H1 (cell line): ENCODE results near the gene GRIK4. TPM values are rescaled to one million over a fixed set of nuclear protein-coding genes. Genes with fewer than 3 reads are reported as not detected.

ENCODE experiments used
- CTCF ChIA-PET: fragments of 300-600 bp; sonication (Branson Sonifier 250); formaldehyde crosslinking; loops from one replicate; lab custom pipeline; 2021; ENCODE audit not compliant: partially characterized antibody; lab: Charles Lee
- POLR2A ChIA-PET: fragments of 300-600 bp; sonication (Branson Sonifier 250); formaldehyde crosslinking; loops from one replicate; lab custom pipeline; 2021; ENCODE audit warnings: inconsistent platforms; ENCODE audit not compliant: partially characterized antibody; lab: Charles Lee
- DNase-seq, 2 experiments: peaks; one replicate each; pipeline versions ENCODE4 v3.0.0 to v3.0.0-alpha.2; 2010 to 2022; ENCODE audit warnings: low spot score in 2 of 2, low read depth in 1 of 2, mixed read lengths in 1 of 2
- FAIRE-seq: peaks from 2 replicates; lab custom pipeline; 2011; peaks lifted over from hg19 to GRCh38; lab: Jason Lieb, UNC
- H2AFZ ChIP-seq: 2 replicates; pipeline ENCODE4 v1.8.1; 2012; ENCODE audit warnings: low read length, inconsistent platforms
- H2AK5ac ChIP-seq: 2 replicates; pipeline ENCODE4 v1.6.1; 2013; ENCODE audit warnings: low read depth, low read length
- H2BK120ac ChIP-seq: replicated peaks from 2 replicates; pipeline ENCODE3; 2013; ENCODE audit warnings: low read depth, low read length, inconsistent platforms
- H2BK12ac ChIP-seq: 2 replicates; pipeline ENCODE4 v1.6.1; 2013; ENCODE audit warnings: low read depth, low read length
- H2BK15ac ChIP-seq: 2 replicates; pipeline ENCODE4 v1.6.1; 2013; ENCODE audit warnings: low read length
- H2BK20ac ChIP-seq: 2 replicates; pipeline ENCODE4 v1.6.1; 2013; ENCODE audit warnings: low read length
- H2BK5ac ChIP-seq: 2 replicates; pipeline ENCODE4 v1.6.1; 2013; ENCODE audit warnings: low read depth, low read length
- H3K14ac ChIP-seq: 2 replicates; pipeline ENCODE4 v1.6.1; 2013; ENCODE audit warnings: inconsistent platforms; ENCODE audit not compliant: insufficient read length
- H3K18ac ChIP-seq: 2 replicates; pipeline ENCODE4 v1.6.1; 2013; ENCODE audit warnings: low read length; ENCODE audit errors: extremely low read depth
- H3K23ac ChIP-seq: 2 replicates; pipeline ENCODE4 v1.6.1; 2013; ENCODE audit warnings: inconsistent platforms; ENCODE audit not compliant: insufficient read length
- H3K23me2 ChIP-seq: 2 replicates; pipeline ENCODE4 v1.6.1; 2013; ENCODE audit warnings: low read depth, low read length
- H3K27ac ChIP-seq: 2 replicates; pipeline ENCODE4 v1.6.1; 2011; ENCODE audit warnings: low read depth, low read length, inconsistent platforms
- H3K27me3 ChIP-seq, 4 experiments: replicated peaks in 1 of 4; 1 replicate in 1 of 4; 2 replicates in 3 of 4; pipeline versions ENCODE4 v1.6.1 to v1.8.1; 2011 to 2013; ENCODE audit warnings: low read length in 3 of 4, mild to moderate bottlenecking in 3 of 4, inconsistent platforms in 2 of 4, mixed read lengths in 2 of 4, moderate library complexity in 1 of 4; ENCODE audit not compliant: control insufficient read depth in 3 of 4, insufficient read depth in 3 of 4; ENCODE audit errors: extremely low read depth in 1 of 4
- H3K36me3 ChIP-seq, 4 experiments: 2 replicates each; pipeline versions ENCODE4 v1.6.1 to v1.8.1; 2011 to 2013; ENCODE audit warnings: mild to moderate bottlenecking in 4 of 4, low read length in 3 of 4, moderate library complexity in 2 of 4, control low read depth in 1 of 4, inconsistent platforms in 1 of 4; ENCODE audit not compliant: insufficient read depth in 4 of 4, control insufficient read depth in 2 of 4
- H3K4ac ChIP-seq: replicated peaks from 2 replicates; pipeline ENCODE3; 2013; ENCODE audit warnings: low read length, low read depth, mixed read lengths, inconsistent platforms; ENCODE audit not compliant: insufficient read length
- H3K4me1 ChIP-seq, 4 experiments: replicated peaks in 1 of 4; 1 replicate in 1 of 4; 2 replicates in 3 of 4; pipeline versions ENCODE4 v1.6.1 to v1.8.1; 2011 to 2013; ENCODE audit warnings: low read length in 3 of 4, inconsistent platforms in 2 of 4, mixed read lengths in 1 of 4; ENCODE audit not compliant: insufficient read depth in 4 of 4, control insufficient read depth in 3 of 4
- H3K4me2 ChIP-seq, 2 experiments: 2 replicates each; pipeline versions ENCODE4 v1.6.1 to v1.8.1; 2011 to 2013; ENCODE audit warnings: low read depth in 2 of 2, low read length in 2 of 2, control low read depth in 1 of 2, inconsistent platforms in 1 of 2, mild to moderate bottlenecking in 1 of 2; ENCODE audit not compliant: insufficient read depth in 1 of 2
- H3K4me3 ChIP-seq, 4 experiments: fragments of 200-600, 300-600 bp in 1 of 4; sonication (generic), shearing (Covaris generic), sonication (Bioruptor Twin) in 1 of 4; 2 replicates each; pipeline versions ENCODE4 v1.5.1 to v1.8.1; 2011 to 2016; ENCODE audit warnings: low read length in 4 of 4, low read depth in 3 of 4, control low read depth in 2 of 4, inconsistent platforms in 2 of 4, mild to moderate bottlenecking in 2 of 4, mixed read lengths in 1 of 4, moderate library complexity in 1 of 4; ENCODE audit not compliant: insufficient read depth in 2 of 4; ENCODE audit errors: extremely low read depth in 1 of 4
- H3K56ac ChIP-seq: replicated peaks from 2 replicates; pipeline ENCODE3; 2013; ENCODE audit warnings: low read depth, mild to moderate bottlenecking, mixed read lengths, low read length, inconsistent platforms; ENCODE audit not compliant: insufficient read length
- H3K79me1 ChIP-seq: 2 replicates; pipeline ENCODE4 v1.6.1; 2013; ENCODE audit warnings: low read depth, low read length, control low read depth
- H3K79me2 ChIP-seq, 2 experiments: 2 replicates each; pipeline versions ENCODE4 v1.6.1 to v1.8.1; 2012 to 2013; ENCODE audit warnings: low read length in 2 of 2, mild to moderate bottlenecking in 2 of 2, inconsistent platforms in 1 of 2; ENCODE audit not compliant: insufficient read depth in 2 of 2, control insufficient read depth in 1 of 2
- H3K9ac ChIP-seq, 4 experiments: replicated peaks in 1 of 4; 1 replicate in 1 of 4; 2 replicates in 3 of 4; pipeline versions ENCODE4 v1.6.1 to v1.8.1; 2011 to 2013; ENCODE audit warnings: low read depth in 3 of 4, low read length in 3 of 4, control low read depth in 2 of 4, mild to moderate bottlenecking in 2 of 4, moderate library complexity in 2 of 4, inconsistent platforms in 1 of 4; ENCODE audit errors: extremely low read depth in 1 of 4
- H3K9me3 ChIP-seq, 2 experiments: 2 replicates each; pipeline versions ENCODE4 v1.6.1 to v1.8.1; 2012 to 2013; ENCODE audit warnings: mild to moderate bottlenecking in 2 of 2, moderate library complexity in 2 of 2, control low read depth in 1 of 2, inconsistent platforms in 1 of 2, low read depth in 1 of 2, low read length in 1 of 2, mixed read lengths in 1 of 2; ENCODE audit not compliant: insufficient read depth in 2 of 2
- H4K20me1 ChIP-seq, 2 experiments: replicated peaks in 1 of 2; 2 replicates each; pipeline versions ENCODE3 to v1.8.1; 2011 to 2013; ENCODE audit warnings: inconsistent platforms in 2 of 2, low read length in 2 of 2, mild to moderate bottlenecking in 1 of 2; ENCODE audit not compliant: insufficient read depth in 2 of 2, control insufficient read depth in 1 of 2
- H4K5ac ChIP-seq: 2 replicates; pipeline ENCODE4 v1.6.1; 2013; ENCODE audit warnings: low read length, low read depth, mixed read lengths, inconsistent platforms; ENCODE audit not compliant: insufficient read length
- H4K8ac ChIP-seq: 2 replicates; pipeline ENCODE4 v1.8.0; 2013; ENCODE audit warnings: mild to moderate bottlenecking, moderate library complexity, low read length, inconsistent platforms; ENCODE audit not compliant: insufficient read depth; ENCODE audit errors: extremely low read depth
- H4K91ac ChIP-seq: replicated peaks from 2 replicates; pipeline ENCODE3; 2013; ENCODE audit warnings: low read length, mixed read lengths, inconsistent platforms; ENCODE audit not compliant: insufficient read length
- BCL11A ChIP-seq, 2 experiments: IDR thresholded peaks; one replicate each; pipeline ENCODE4 v1.6.1; 2011; ENCODE audit warnings: low read depth in 2 of 2, low read length in 2 of 2, mild to moderate bottlenecking in 2 of 2
- CBX5 ChIP-seq: fragments of 300-800, 300-1000 bp; sonication (generic); IDR thresholded peaks from 2 replicates; pipeline ENCODE4 v1.7.1; 2016; ENCODE audit warnings: antibody characterized with exemption, low read length, low read depth
- CEBPB ChIP-seq: IDR thresholded peaks from 2 replicates; pipeline ENCODE4 v1.6.1; 2012; ENCODE audit warnings: low read depth, low read length
- EP300 ChIP-seq, 2 experiments: IDR thresholded peaks; 1 replicate in 1 of 2; 2 replicates in 1 of 2; pipeline ENCODE4 v1.6.1; 2011 to 2012; ENCODE audit warnings: low read depth in 2 of 2, low read length in 2 of 2, mild to moderate bottlenecking in 2 of 2, borderline replicate concordance in 1 of 2, inconsistent platforms in 1 of 2, moderate library complexity in 1 of 2
- FOSL1 ChIP-seq: IDR thresholded peaks from 2 replicates; pipeline ENCODE4 v1.6.1; 2011; ENCODE audit warnings: mild to moderate bottlenecking, low read depth, low read length, moderate library complexity; ENCODE audit not compliant: insufficient read depth
- MAFK ChIP-seq: IDR thresholded peaks from 2 replicates; pipeline ENCODE4 v1.6.1; 2012; ENCODE audit warnings: low read depth, mild to moderate bottlenecking, improper control_type of control experiment, low read length
- NANOG ChIP-seq: IDR thresholded peaks from 2 replicates; pipeline ENCODE4 v1.6.1; 2011; ENCODE audit warnings: low read length, low read depth, mild to moderate bottlenecking, inconsistent platforms; ENCODE audit not compliant: insufficient read depth, poor library complexity, severe bottlenecking
- NRF1 ChIP-seq: IDR thresholded peaks from 2 replicates; pipeline ENCODE4 v1.6.1; 2011; ENCODE audit warnings: mild to moderate bottlenecking, low read depth, low read length, improper control_type of control experiment
- POU5F1 ChIP-seq: IDR thresholded peaks from 2 replicates; pipeline ENCODE4 v1.6.1; 2011; ENCODE audit warnings: low read depth, mild to moderate bottlenecking, low read length, moderate library complexity
- RAD21 ChIP-seq, 2 experiments: IDR thresholded peaks in 1 of 2; conservative IDR thresholded peaks in 1 of 2; 2 replicates each; pipeline ENCODE4 v1.6.1; 2011; ENCODE audit warnings: low read depth in 2 of 2, low read length in 2 of 2, improper control_type of control experiment in 1 of 2, inconsistent platforms in 1 of 2, mild to moderate bottlenecking in 1 of 2, moderate library complexity in 1 of 2
- SIX5 ChIP-seq: IDR thresholded peaks from 2 replicates; pipeline ENCODE4 v1.6.1; 2011; ENCODE audit warnings: mild to moderate bottlenecking, low read depth, low read length
- SP4 ChIP-seq: IDR thresholded peaks from 2 replicates; pipeline ENCODE4 v1.6.1; 2012; ENCODE audit warnings: low read length, inconsistent platforms
- SUZ12 ChIP-seq: fragments of 200-600 bp; sonication (generic); IDR thresholded peaks from 2 replicates; pipeline ENCODE4 v1.6.1; 2012; ENCODE audit warnings: mild to moderate bottlenecking, inconsistent platforms, low read length, moderate library complexity, mixed read lengths
- WGBS, 2 experiments: shearing (Covaris generic) in 1 of 2; methylation state at CpG; one replicate each; pipeline versions ENCODE4 v1.1.6 to v1.1.7; 2013 to 2015; ENCODE audit warnings: low lambda C conversion rate in 2 of 2, mixed read lengths in 2 of 2, inconsistent platforms in 1 of 2, low coverage in 1 of 2, missing lambda C conversion rate in 1 of 2; ENCODE audit not compliant: insufficient replicate concordance in 2 of 2, insufficient coverage in 1 of 2, insufficient read length in 1 of 2; ENCODE audit errors: extremely low coverage in 1 of 2, missing lambda C conversion rate in 1 of 2; 5-methylcytosine and 5-hydroxymethylcytosine counted together
- polyA plus RNA-seq, 7 experiments: library from polyadenylated mRNA; depleted of rRNA in 3 of 7; stranded (reverse) in 5 of 7; unstranded in 2 of 7; fragments of >200 nt in 5 of 7; fragments of 200-250 nt in 2 of 7; gene quantifications; 1 replicate in 5 of 7; 2 replicates in 1 of 7; 4 replicates in 1 of 7; pipeline versions ENCODE4 v1.2.1 to v1.2.3, GENCODE V29; 2011 to 2013; ENCODE audit warnings: missing spikeins in 2 of 7, mixed read lengths in 2 of 7
- total RNA-seq: library from RNA; stranded (reverse); fragmentation: NEBNext Ultra II Directional; extraction: Animal tissue kit (Norgen Biotek cat#: 25700); gene quantifications from 2 replicates; pipeline ENCODE4 v1.2.1, GENCODE V29; 2021

GRIK4 gene
- total and polyA plus RNA-seq, 2 of the 8 experiments (the other 6 are each of a cell fraction or from before 2014, with no cell fraction given) = 1.2 to 2.9 TPM

- Histone ChIP-seq H4K20me1 (no peaks in the 10 kb centered on the region), H3K4me3 (no peak overlapping the region), H3K79me1 (no peaks in the 10 kb centered on the region), H3K4me1 (no peaks in the 10 kb centered on the region), H3K23me2 (no peaks in the 10 kb centered on the region), H2AK5ac (no peak overlapping the region), H4K8ac (no peak overlapping the region), H2BK5ac (no peak overlapping the region), H3K36me3 (no peaks in the 10 kb centered on the region), H4K5ac (no peak overlapping the region), H2BK20ac (no peak overlapping the region), H3K4ac (no peak overlapping the region), H3K27me3 (no peaks in the 10 kb centered on the region), H3K9ac (no peak overlapping the region), H3K9me3 (no peaks in the 10 kb centered on the region), H3K14ac (no peak overlapping the region), H3K79me2 (no peaks in the 10 kb centered on the region), H2BK12ac (no peak overlapping the region), H2BK120ac (no peak overlapping the region), H4K91ac (no peak overlapping the region), H3K4me2 (no peak overlapping the region), H3K56ac (no peak overlapping the region), H3K18ac (no peak overlapping the region), H2BK15ac (no peak overlapping the region), H3K27ac (no peak overlapping the region), H3K23ac (no peak overlapping the region), H2AFZ (no peak overlapping the region)
- no peak for DNase-seq
- 87% methylated on average over 9 of the region's 9 CpGs; no CpG with 5 or more reads in 1 of the 2 experiments for WGBS, 2 experiments
- POLR2A ChIA-PET = no interaction called here
- FAIRE-seq = no peak
- CTCF ChIA-PET = interaction anchor here (0.6 to 12.8 kb wide), 3 partner anchors 9 to 122 kb away, joined by 3 to 158 read pairs (median 3); no protein-coding TSS in a partner anchor
- TF ChIP-seq BCL11A (IDR thresholded peaks at IDR 0.05; ENCODE audit: low read depth in 2 of 2, low read length in 2 of 2) = no peak
- no peak for TF ChIP-seq NRF1
- no peak for TF ChIP-seq CBX5
- TF ChIP-seq FOSL1 = no peak
- no peak for TF ChIP-seq POU5F1
- TF ChIP-seq SIX5 = no peak
- TF ChIP-seq EP300 (IDR thresholded peaks at IDR 0.05; ENCODE audit: borderline replicate concordance in 1 of 2, low read depth in 2 of 2, low read length in 2 of 2) = no peak
- no peak for TF ChIP-seq SUZ12
- TF ChIP-seq RAD21 (IDR thresholded peaks at IDR 0.05 in 1 of 2, conservative IDR thresholded peaks at IDR 0.05 in 1 of 2; ENCODE audit: low read depth in 2 of 2, low read length in 2 of 2) = no peak
- no peak for TF ChIP-seq NANOG
- no peak for TF ChIP-seq MAFK
- TF ChIP-seq CEBPB = no peak
- no peak for TF ChIP-seq SP4
These were observed 412.4 kb downstream of the GRIK4 start for GRCh38 chr11:120923866-120924508.
